ENCODE results near the gene STK33.

- no peak for TF ChIP-seq YY1 (IDR thresholded peaks at IDR 0.05; ENCODE audit: insufficient read depth, insufficient read length)
- TF ChIP-seq ZNF274 (IDR thresholded peaks at IDR 0.05; ENCODE audit: low read depth, low read length) = no peak
Observed at GRCh38 chr11:8605971-8606563, 12.0 kb upstream of the STK33 start.

All from NT2/D1 (cell line).